ENCODE results near the gene AGMAT.

The AGMAT gene

DNA sequence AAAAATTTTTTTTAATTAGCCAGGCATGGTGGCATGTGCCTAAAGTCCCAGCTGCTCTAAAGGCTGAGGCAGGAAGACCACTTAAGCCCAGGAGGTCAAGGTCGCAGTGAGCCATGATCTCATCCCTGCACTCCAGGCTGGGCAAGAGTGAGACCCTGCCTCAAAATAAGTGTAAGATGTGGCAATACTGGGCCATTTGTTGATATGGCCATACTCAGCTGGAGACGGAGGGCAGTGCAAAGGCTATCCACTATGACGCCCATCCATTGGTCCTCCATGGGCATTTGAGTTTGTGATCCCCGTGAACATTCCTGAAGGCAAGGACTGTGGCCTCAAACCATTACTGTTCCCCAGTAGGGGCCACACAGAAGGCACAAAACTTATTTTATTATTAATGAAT, 62.3 kb downstream of the AGMAT start:
- no peak for DNase-seq

Measured in fibroblast of upper back skin (primary cell).